Gastrocnemius medialis (tissue), 4 donors: ENCODE measurements around the gene GRM5. TPM values are rescaled to one million over a fixed set of nuclear protein-coding genes. Genes with fewer than 3 reads are reported as not detected.
A peak's percentile ranks its signal among the peaks of the same experiment; 100 is the strongest.
"Not testable (repeated sequence)": the region's sequence is repeated elsewhere in the genome, so short reads cannot be mapped to it uniquely, and the experiment has no call there.

ENCODE experiments used
- ATAC-seq, 2 donors: fragments of 150-250 bp; one replicate each; pipeline ENCODE4 v1.9.1; 2016
- DNase-seq, 2 donors: peaks; one replicate each; pipeline ENCODE4 v3.0.0-alpha.2; 2019
- H3K27ac ChIP-seq, 4 donors: fragments of 200-600 bp; sonication (generic); 1 replicate in 1 of 4; 2 replicates in 3 of 4; pipeline ENCODE4 v1.5.1; 2016 to 2018; ENCODE audit warnings: mild to moderate bottlenecking in 2 of 4, moderate library complexity in 1 of 4
- H3K27me3 ChIP-seq, 3 donors: fragments of 200-600 bp; sonication (generic) in 2 of 3; 1 replicate in 1 of 3; 2 replicates in 2 of 3; pipeline versions ENCODE4 v1.5.1 to v1.6.0; 2016 to 2019; ENCODE audit warnings: mild to moderate bottlenecking in 1 of 3, moderate library complexity in 1 of 3
- H3K36me3 ChIP-seq, 2 donors: fragments of 200-600 bp; sonication (generic) in 1 of 2; one replicate each; pipeline ENCODE4 v1.5.1; 2017 to 2018
- H3K4me1 ChIP-seq, 2 donors: fragments of 200-600 bp; sonication (generic) in 1 of 2; one replicate each; pipeline ENCODE4 v1.5.1; 2016 to 2017; ENCODE audit warnings: mild to moderate bottlenecking in 2 of 2
- H3K4me3 ChIP-seq, 4 donors: fragments of 200-600 bp; sonication (generic) in 3 of 4; 1 replicate in 1 of 4; 2 replicates in 3 of 4; pipeline ENCODE4 v1.5.1; 2016 to 2019; ENCODE audit warnings: mild to moderate bottlenecking in 2 of 4
- H3K9me3 ChIP-seq, 3 donors: fragments of 200-600 bp; sonication (generic) in 2 of 3; 1 replicate in 1 of 3; 2 replicates in 2 of 3; pipeline ENCODE4 v1.5.1; 2016 to 2019
- CTCF ChIP-seq, 5 experiments: fragments of 450-650 bp in 3 of 5; fragments of 200-600 bp in 2 of 5; sonication (generic) in 2 of 5; IDR thresholded peaks in 4 of 5; conservative IDR thresholded peaks in 1 of 5; 1 replicate in 4 of 5; 2 replicates in 1 of 5; pipeline ENCODE4 v1.5.1; 2016 to 2019; ENCODE audit warnings: antibody characterized with exemption in 5 of 5, mild to moderate bottlenecking in 3 of 5, moderate library complexity in 3 of 5
- POLR2A ChIP-seq, 2 donors: fragments of 450-650 bp; IDR thresholded peaks; one replicate each; pipeline ENCODE4 v1.6.1; 2017; ENCODE audit warnings: antibody characterized with exemption in 2 of 2, mild to moderate bottlenecking in 2 of 2, moderate library complexity in 2 of 2
- in situ Hi-C, 4 donors: fragments of 200-750 bp; cut with MboI; loops; one replicate each; pipeline versions ENCODE4 v1.15.0 to v1.8.0; 2017; ENCODE audit warnings: low sequenced_read_pairs in 4 of 4
- intact Hi-C: fragments of 100-400 bp; cut with DNase I; formaldehyde crosslinking; loops from one replicate; pipeline ENCODE4 v1.15.1; 2023; ENCODE audit warnings: low total_unique reads
- total RNA-seq, 4 donors: library from RNA; depleted of rRNA; stranded (reverse); fragments of >200 nt; gene quantifications; one replicate each; pipeline versions ENCODE4 v1.1.0 to v1.2.3, GENCODE V29; 2016

Gene GRM5
- total RNA-seq, result not detected

- ATAC-seq, H3K27me3 ChIP-seq, H3K36me3 ChIP-seq, H3K27ac ChIP-seq, intact Hi-C loops, H3K4me1 ChIP-seq, H3K4me3 ChIP-seq, DNase-seq, in situ Hi-C loops, H3K9me3 ChIP-seq: not testable (repeated sequence)
Measured at GRCh38 chr11:89065651-89066201, at the start of gene GRM5. Gene GRM5 (minus strand): TSS chr11:89065982. CDS start chr11:89047872, 18,110 bp downstream.

DNA sequence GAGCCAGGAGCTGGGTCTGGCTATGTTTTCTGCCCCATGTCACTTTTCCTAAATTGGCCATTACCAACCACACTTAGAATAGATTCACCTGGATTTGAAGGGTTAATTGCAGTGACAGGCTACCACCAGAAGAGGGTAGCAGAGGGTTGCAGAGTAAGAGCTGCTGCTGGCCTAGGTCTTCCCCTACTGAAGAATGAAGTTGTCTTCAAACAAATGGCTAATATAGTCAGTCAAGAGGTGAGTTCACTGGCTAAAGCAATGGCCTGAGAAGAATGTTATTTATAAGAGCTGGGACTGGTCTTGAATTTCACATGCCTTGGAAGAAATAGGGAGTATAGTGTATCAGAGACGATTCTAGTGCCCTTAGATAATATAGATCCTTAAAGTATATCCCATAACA is 32.2 kb upstream of the GRM5 start:
- not testable (repeated sequence) for H3K9me3 ChIP-seq, H3K27ac ChIP-seq, DNase-seq, H3K27me3 ChIP-seq, H3K36me3 ChIP-seq, H3K4me1 ChIP-seq, H3K4me3 ChIP-seq
- peak in 1 of 2 donors; percentile 26 for ATAC-seq
- in situ Hi-C loops (loop anchor here in 1 of 4 donors (25.0 kb wide), 1 partner anchor 514 kb away; no protein-coding TSS in a partner anchor), intact Hi-C loops (loop anchor here (5.0 kb wide), 1 partner anchor 514 kb away; no protein-coding TSS in a partner anchor)
- TF ChIP-seq CTCF (IDR thresholded peaks at IDR 0.05 in 4 of 5, conservative IDR thresholded peaks at IDR 0.05 in 1 of 5), result peak in 3 of 5 experiments; percentile 35 to 46 (median 39)

DNA sequence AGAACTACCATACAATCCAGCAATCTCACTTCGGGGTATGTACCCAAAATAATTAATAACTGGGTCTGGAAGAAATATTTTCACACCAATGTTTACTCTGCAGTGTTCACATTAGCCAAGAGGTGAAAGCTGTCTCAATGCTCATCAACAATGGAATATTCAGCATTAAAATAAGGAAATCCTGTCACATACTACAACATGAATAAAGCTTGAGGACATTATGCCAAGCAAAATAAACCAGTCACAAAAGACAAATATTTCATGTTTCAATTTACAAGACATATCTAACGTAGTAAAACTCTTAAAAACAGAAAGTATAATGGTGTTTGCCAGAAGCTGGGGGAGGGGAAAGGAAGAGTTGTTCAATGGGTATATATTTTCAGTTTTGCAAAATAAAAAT is 28.0 kb upstream of the GRM5 start:
- H3K27me3 ChIP-seq, H3K27ac ChIP-seq, H3K4me1 ChIP-seq, DNase-seq, ATAC-seq, H3K9me3 ChIP-seq, intact Hi-C loops, H3K4me3 ChIP-seq, H3K36me3 ChIP-seq: not testable (repeated sequence)
- in situ Hi-C loops, result loop anchor here in 1 of 4 donors (25.0 kb wide), 1 partner anchor 518 kb away; no protein-coding TSS in a partner anchor

- H3K9me3 ChIP-seq, H3K27me3 ChIP-seq, H3K4me3 ChIP-seq, H3K4me1 ChIP-seq, DNase-seq, intact Hi-C loops, H3K27ac ChIP-seq, ATAC-seq, H3K36me3 ChIP-seq: not testable (repeated sequence)
- in situ Hi-C loops, result loop anchor here in 1 of 4 donors (25.0 kb wide), 1 partner anchor 527 kb away; no protein-coding TSS in a partner anchor
Measured at GRCh38 chr11:89084951-89085350, 19.2 kb upstream of the GRM5 start.

DNA sequence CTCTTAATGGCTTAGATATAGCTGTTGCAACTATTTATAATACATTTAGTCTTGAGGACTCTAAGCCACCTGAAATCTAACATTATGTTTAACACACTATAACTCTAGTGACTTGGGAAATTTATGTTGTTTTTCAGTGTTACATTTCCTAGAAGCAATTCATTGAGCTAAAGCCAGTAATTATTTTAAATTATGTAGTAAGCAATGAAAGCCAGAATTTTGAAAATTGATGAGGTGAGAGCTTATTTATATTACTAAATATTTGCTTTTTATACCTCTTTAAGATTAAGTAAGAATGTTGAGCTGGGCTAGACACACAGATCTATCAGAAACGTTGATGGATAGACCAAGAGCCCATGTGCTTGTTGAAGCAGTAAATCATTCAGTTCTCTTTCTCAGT is 5.1 kb upstream of the GRM5 start:
- H3K9me3 ChIP-seq, H3K36me3 ChIP-seq, H3K27me3 ChIP-seq, H3K4me1 ChIP-seq, DNase-seq, H3K27ac ChIP-seq, H3K4me3 ChIP-seq, intact Hi-C loops, in situ Hi-C loops, ATAC-seq: not testable (repeated sequence)

GRCh38 chr11:89067264-89067663 is 1.5 kb upstream of the GRM5 start:
- ATAC-seq (no peak), DNase-seq (no peak)
- Histone ChIP-seq H3K36me3 (no peaks in the 10 kb centered on the region), H3K4me1 (no peaks in the 10 kb centered on the region), H3K9me3 (no peaks in the 10 kb centered on the region), H3K27ac (no peak overlapping the region), H3K27me3 (peaks cover 0 to 4% (median 3%) of the 10 kb centered on the region in 3 donors), H3K4me3 (no peak overlapping the region)
- intact Hi-C loops (no loop called here), in situ Hi-C loops (no loop called here)
- TF ChIP-seq POLR2A (IDR thresholded peaks at IDR 0.05) (no peak), CTCF (IDR thresholded peaks at IDR 0.05 in 4 of 5, conservative IDR thresholded peaks at IDR 0.05 in 1 of 5) (no peak)

GRCh38 chr11:89065066-89065465 is 716 bp downstream of the GRM5 start:
- no peaks in the 10 kb centered on the region for H3K4me1 ChIP-seq
- H3K27ac ChIP-seq, result no peak overlapping the region
- no peak overlapping the region for H3K4me3 ChIP-seq
- no peaks in the 10 kb centered on the region for H3K36me3 ChIP-seq
- no peak for DNase-seq
- no peak for ATAC-seq
- TF ChIP-seq POLR2A (IDR thresholded peaks at IDR 0.05) (no peak), CTCF (IDR thresholded peaks at IDR 0.05 in 4 of 5, conservative IDR thresholded peaks at IDR 0.05 in 1 of 5) (no peak)
- in situ Hi-C loops, result no loop called here
- no peaks in the 10 kb centered on the region for H3K9me3 ChIP-seq
- intact Hi-C loops, result no loop called here
- peaks cover 0 to 4% (median 3%) of the 10 kb centered on the region in 3 donors for H3K27me3 ChIP-seq

- intact Hi-C loops, H3K27me3 ChIP-seq, DNase-seq, ATAC-seq, H3K36me3 ChIP-seq, H3K4me3 ChIP-seq, H3K27ac ChIP-seq, H3K4me1 ChIP-seq, H3K9me3 ChIP-seq, in situ Hi-C loops: not testable (repeated sequence)
Measured at GRCh38 chr11:89063481-89063951, 2.3 kb downstream of the GRM5 start.

DNA sequence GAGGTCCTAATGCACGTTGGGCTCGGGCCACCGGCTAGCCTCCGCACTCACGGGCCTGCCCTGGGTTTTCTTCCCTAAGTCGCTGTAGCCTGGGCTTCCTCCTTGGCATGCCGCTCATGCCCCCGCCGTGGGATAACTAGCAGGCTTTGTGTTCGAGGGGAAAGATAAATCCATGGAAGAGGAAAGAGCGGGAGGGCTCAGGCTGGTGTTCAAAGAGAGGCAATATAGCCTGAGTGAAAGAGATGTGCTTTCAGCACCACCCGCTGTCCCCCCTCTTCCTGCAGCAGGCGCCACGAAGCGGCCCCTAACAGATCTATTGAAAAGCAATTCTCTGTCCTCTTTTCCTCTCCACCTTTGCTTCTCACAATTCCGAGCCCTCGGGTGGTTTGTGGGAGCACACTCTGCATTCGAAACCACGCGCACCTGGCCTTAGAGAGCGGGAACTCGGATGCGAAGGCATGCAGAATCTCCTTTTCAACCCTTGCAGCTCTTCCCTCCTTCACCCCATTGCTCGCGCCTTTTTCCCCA is 2.9 kb downstream of the GRM5 start:
- H3K4me3 ChIP-seq, DNase-seq, intact Hi-C loops, H3K4me1 ChIP-seq, H3K9me3 ChIP-seq, ATAC-seq, H3K27ac ChIP-seq, H3K36me3 ChIP-seq, H3K27me3 ChIP-seq, in situ Hi-C loops: not testable (repeated sequence)
